KOPT-K1 (cell line): ENCODE results near the gene TTI1.

Source experiments
- H3K27ac ChIP-seq: fragments of 200-600 bp; sonication (generic); 2 replicates; pipeline ENCODE4 v1.5.1; 2016; ENCODE audit warnings: antibody characterized with exemption, mild to moderate bottlenecking, low read depth, low read length; ENCODE audit not compliant: poor library complexity, severe bottlenecking
- H3K36me3 ChIP-seq: fragments of 200-600 bp; sonication (generic); 2 replicates; pipeline ENCODE4 v1.5.1; 2017; ENCODE audit warnings: antibody characterized with exemption, mild to moderate bottlenecking, low read length, moderate library complexity; ENCODE audit not compliant: insufficient read depth
- H3K9me3 ChIP-seq: fragments of 200-600 bp; sonication (generic); 2 replicates; pipeline ENCODE4 v1.5.1; 2017; ENCODE audit warnings: antibody characterized with exemption, low read length, mild to moderate bottlenecking; ENCODE audit not compliant: insufficient read depth, poor library complexity, severe bottlenecking

The TTI1 gene

GRCh38 chr20:37938954-37939353 is 94.3 kb downstream of the TTI1 start:
- Histone ChIP-seq H3K36me3 (no peaks in the 10 kb centered on the region), H3K9me3 (no peaks in the 10 kb centered on the region), H3K27ac (no peak overlapping the region)

GRCh38 chr20:37938181-37938750 is 95.0 kb downstream of the TTI1 start:
- Histone ChIP-seq H3K36me3 (no peaks in the 10 kb centered on the region), H3K27ac (no peak overlapping the region), H3K9me3 (no peaks in the 10 kb centered on the region)

GRCh38 chr20:37937686-37938085 is 95.6 kb downstream of the TTI1 start:
- no peaks in the 10 kb centered on the region for H3K9me3 ChIP-seq
- H3K27ac ChIP-seq = no peak overlapping the region
- no peaks in the 10 kb centered on the region for H3K36me3 ChIP-seq

GRCh38 chr20:37936451-37936850 is 96.8 kb downstream of the TTI1 start:
- no peaks in the 10 kb centered on the region for H3K36me3 ChIP-seq
- H3K27ac ChIP-seq = no peak overlapping the region
- H3K9me3 ChIP-seq = no peaks in the 10 kb centered on the region

GRCh38 chr20:37936041-37936440 is 97.2 kb downstream of the TTI1 start:
- H3K27ac ChIP-seq = no peak overlapping the region
- no peaks in the 10 kb centered on the region for H3K9me3 ChIP-seq
- no peaks in the 10 kb centered on the region for H3K36me3 ChIP-seq

- no peak overlapping the region for H3K27ac ChIP-seq
- no peaks in the 10 kb centered on the region for H3K36me3 ChIP-seq
- no peaks in the 10 kb centered on the region for H3K9me3 ChIP-seq
Measured at GRCh38 chr20:37935435-37935834, 97.8 kb downstream of the TTI1 start.

- H3K36me3 ChIP-seq = no peaks in the 10 kb centered on the region
- H3K9me3 ChIP-seq = no peaks in the 10 kb centered on the region
- no peak overlapping the region for H3K27ac ChIP-seq
Measured at GRCh38 chr20:37934634-37935375, 98.5 kb downstream of the TTI1 start.

- H3K27ac ChIP-seq = no peak overlapping the region
- H3K36me3 ChIP-seq = no peaks in the 10 kb centered on the region
- no peaks in the 10 kb centered on the region for H3K9me3 ChIP-seq
Measured at GRCh38 chr20:37933786-37934633, 99.2 kb downstream of the TTI1 start.
